CD4-positive, alpha-beta T cell treated with Interleukin-4 for 4 hours (primary cell): ENCODE data around the gene CFAP107.
"Not testable (repeated sequence)": the region's sequence is repeated elsewhere in the genome, so short reads cannot be mapped to it uniquely, and the experiment has no call there.

Source experiments
- DNase-seq: peaks from one replicate; pipeline ENCODE4 v3.0.0-alpha.2; 2020

CFAP107 gene, protein sequence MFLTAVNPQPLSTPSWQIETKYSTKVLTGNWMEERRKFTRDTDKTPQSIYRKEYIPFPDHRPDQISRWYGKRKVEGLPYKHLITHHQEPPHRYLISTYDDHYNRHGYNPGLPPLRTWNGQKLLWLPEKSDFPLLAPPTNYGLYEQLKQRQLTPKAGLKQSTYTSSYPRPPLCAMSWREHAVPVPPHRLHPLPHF

DNA sequence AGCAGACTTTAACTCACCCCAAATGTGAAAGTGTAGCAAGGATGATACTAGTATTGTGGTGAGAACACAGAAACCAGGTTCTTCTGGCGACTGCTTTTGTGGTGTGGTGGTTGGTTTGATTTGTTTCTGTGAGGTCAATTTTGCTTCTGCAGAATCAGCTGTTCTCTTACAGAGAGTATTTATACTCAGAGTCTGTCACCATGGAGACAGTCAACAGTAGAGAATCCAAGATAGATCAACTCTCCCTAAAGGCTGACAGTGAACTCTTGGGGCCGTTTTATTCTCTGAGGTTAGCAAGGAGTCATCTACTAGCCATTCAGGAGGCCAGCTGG lies at the start of gene CFAP107:
TSS of gene CFAP107 (plus strand) at position 209 of the 332 bp plus-strand sequence. CDS start 231 bp downstream, outside the sequence.
- DNase-seq: peak; percentile 0

DNA sequence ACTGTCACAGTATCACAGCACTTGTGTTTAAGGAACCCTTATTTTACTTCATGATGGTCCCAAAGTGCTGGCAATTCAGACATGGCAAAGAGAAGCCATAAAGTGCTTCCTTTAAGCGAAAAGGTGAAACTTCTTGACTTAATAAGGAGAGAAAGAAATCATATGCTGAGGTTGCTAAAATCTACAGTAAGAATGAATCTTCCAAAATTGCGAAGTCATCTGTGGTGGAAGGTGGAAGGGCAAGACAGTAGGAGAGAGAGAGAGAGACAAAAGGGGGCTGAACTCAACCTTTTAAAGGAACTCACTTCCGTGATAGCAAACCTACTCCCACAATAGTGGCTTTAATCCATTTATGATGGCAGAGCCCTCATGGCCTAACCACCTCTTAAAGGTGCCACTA lies 49.3 kb upstream of the CFAP107 start:
- DNase-seq: no peak

DNA sequence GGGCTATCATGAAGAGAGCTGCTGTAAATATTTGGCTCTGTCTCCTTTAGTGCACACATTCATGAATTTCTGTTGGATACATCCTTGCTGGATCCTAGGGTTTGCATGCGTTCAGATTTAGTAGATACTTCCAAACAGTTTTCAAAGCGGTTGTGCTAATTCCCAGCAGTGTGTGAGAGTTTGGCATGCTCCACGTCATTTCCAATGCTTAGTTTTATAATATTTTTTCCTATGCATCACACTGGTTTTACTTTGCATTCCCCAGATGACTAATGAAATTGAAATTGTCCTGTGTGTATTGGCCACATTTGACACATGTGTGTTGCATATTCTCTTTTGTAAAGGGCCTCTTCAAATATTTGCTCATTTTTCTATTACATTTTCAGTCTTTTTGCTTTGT lies 48.6 kb upstream of the CFAP107 start:
- no peak for DNase-seq

DNA sequence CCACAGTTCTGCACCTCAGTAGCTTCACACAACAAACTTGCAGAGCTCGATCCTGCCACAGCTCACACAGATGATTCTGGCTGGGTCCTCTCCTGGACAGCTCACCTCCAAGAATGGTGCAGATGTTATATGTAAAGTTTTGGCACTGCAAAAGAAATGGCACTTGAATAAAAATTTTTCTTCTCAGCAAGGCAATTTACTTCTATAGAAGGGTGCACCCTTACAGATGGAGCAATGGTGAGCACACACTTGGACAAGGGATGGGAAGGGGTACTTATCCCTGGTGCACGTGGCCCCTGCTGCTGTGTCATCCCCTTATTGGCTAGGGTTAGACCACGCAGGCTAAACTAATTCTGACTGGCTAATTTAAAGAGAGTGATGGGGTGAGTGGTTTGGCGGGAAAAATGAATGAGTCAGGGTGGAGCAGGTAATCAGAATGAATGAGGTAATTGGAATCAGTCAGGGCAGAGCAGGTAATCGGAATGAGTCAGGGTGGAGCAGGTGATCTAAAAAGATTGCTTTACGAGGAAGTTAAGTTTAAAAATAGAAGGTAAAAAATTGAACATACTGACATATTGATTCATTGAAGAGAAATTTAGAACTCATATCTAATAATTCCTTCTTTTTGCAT lies 42.1 kb upstream of the CFAP107 start:
- no peak for DNase-seq

DNA sequence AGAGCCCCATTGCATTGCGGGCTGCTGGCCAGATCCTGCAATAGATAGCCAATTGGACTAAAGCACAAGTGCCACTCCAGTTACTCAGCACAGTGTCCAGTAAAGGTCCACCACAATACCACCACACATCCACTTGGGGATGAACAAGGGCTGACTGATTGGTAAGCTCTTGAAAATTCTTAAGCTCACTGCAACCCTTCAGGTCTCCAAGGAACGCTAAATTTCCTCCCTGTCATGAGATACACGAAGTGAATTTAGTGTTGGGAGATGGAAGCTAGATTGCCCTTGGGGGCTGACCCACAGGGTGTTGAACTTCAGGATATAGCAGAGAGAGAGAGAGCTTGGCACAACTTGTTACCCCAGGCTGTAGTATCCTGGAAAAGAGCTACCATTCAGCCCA lies 39.9 kb upstream of the CFAP107 start:
- DNase-seq: no peak

DNA sequence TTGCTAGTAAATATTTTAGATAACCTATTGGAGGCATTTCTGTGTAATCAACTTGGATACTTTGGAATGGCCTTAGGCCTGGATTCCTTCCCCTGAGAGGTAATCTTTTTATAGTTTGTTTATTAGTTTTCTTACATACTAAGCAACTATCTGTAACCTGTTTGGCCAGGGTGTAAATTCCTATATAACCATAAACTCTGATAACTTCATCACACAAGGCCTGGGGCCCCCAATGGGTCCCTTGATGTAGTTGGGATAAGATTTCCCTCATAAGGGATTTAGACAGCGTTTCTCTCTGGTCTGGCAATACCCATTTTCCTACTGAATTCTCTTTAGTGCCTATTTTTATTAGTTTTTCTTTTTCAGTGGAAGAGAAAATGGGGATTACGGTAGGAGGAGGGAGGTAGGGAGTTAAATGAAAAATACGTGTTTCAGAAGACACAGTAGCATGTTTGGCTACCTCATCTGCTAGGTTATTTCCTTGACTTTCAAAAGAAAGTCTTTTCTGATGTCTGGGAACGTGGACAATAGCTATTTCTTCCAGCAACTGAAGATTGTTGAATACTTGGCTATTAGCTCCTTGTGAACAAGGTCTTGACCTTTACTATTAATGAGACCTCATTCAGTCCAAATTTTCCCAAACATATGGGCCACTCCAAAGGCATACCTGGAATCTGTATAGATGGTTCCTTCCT lies 37.5 kb upstream of the CFAP107 start:
- DNase-seq: no peak

DNA sequence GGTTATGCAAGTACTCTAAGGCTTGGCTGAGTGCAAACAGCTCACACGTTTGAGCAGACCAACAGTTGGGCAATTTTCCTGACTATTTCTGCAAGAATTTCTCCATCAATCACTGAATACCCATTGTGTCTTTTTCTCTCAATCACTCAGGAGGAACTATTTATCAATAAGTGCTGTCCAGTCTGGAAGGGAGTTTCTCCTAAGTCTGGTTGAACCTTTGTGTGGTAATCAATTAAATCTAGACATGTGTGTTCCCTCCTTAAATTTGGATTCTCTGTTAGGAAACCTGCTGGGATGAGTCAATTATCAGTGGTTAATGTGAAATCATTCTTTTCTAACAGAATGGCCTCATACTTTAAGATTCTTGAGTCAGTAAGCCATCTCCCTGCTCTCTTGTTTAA lies 36.9 kb upstream of the CFAP107 start:
- no peak for DNase-seq

DNA sequence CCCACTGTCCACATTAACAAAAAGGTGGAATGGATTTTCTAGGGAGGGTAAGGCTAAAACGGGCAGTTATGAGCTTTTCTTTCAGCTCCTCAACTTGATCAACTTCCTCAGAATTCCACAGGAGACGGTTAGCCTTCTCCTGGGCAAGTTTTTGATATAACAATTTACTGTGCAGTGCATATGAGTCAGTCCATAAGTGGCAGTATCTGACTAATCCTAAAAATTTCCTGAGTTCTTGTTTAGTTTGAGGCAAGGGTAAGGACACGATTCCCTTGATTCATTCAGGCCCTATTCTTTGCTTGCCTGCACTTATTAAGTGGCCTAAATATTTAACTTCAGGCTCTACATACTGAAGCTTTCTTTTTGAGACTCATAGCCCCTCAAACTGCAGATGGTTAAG lies 36.3 kb upstream of the CFAP107 start:
- DNase-seq: no peak

DNA sequence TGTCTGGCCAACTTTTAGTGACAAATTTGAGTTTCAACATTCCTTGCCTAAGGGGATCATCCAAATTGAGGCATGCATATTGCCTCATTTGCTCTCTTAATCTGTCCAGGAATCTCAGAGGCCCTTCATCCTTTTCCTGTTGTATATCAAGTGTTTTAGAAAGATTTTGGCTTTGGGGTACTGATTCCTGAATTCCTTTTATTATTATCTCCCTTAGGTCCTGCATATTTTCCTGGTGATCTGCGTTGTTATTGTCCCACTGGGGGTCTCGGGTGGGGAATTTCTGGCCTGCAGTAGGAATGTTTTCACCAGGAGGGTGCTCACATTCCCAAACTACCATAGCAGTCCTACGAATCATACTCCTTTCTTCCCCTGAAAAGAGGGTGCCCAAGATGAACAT lies 34.5 kb upstream of the CFAP107 start:
- no peak for DNase-seq

DNA sequence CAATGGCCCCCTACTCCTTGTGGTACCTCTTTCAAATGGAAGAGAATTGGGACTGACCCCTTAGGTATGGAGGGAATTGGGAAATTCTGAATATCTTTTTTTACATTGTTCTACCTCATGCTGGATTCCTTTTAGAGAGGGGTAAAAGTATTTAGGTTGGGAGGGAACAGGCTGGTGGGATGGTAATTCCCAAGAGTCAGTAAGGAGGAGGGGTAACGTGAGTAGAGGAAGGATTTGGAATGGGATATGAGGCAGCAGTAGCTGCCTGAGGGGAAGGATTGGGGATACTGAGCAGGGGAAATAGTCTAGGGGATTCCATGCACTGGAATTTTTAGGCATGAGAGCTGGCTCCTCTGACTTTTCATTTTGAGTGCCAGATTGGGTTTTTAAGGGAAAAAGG lies 33.9 kb upstream of the CFAP107 start:
- no peak for DNase-seq

DNA sequence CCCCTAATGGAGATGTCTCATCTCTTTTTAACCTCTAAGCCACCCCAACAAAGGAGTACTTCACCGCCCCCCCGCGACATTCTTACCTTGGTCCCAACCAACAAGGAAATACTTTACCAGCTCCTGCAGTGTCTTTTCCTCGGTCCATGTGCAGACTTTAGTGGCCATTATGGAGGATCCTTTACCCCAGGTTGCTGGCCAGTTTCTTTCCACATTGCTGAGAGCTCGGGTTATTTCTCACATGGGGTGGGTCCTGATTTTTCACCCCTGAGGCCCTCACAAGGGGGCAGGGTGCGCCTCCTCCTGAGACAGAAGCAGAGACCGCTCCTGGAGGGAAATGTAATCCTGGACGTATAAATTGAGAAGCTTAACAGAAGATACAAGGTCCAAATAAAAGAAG lies 33.1 kb upstream of the CFAP107 start:
- DNase-seq: no peak

DNA sequence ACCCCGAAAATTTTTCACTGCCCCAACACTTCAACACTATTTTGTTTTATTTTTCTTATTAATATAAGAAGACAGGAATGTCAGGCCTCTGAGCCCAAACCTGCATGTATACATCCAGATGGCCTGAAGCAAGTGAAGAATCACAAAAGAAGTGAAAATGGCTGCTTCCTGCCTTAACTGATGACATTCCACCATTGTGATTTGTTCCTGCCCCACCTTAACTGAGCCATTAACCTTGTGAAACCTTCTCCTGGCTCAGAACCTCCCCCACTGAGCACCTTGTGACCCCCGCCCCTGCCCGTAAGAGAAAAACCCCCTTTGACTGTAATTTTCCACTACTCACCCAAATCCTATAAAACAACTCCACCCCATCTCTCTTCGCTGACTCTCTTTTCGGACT lies 32.3 kb upstream of the CFAP107 start:
- not testable (repeated sequence) for DNase-seq

DNA sequence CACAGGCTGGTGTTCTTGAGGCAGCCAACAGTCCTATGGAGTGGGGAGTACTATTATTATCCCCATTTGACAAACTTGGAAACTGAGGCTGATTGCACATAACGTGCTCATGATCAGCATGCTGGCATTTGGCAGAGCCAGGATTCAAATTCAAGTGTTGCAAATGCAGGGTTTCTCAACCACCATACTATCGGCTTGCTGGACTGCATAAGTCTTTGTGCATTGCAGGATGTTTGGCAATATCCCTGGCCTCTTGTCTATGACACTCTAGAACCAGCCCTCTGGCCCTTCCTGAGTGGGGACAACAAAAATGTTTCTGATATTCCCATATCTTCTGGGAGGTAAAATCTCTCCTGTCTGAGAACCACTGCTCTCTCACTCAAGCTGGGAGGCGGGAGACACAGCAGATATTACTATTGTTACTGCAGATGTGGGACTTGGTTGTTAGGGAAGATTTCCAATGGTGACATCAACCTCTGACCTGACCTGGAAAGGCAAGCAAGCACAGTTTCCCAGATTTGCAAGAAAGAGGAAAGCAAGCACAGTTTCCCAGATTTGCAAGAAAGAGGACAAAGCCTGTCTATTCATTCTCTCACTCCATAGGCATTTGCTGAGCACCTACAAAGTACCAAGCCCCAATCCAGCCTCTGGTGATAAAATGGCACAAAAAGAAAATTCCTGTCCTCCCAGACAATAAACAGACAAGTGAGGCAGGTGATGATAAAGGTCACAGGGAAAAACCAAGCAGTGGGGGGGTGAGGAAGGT lies 31.1 kb upstream of the CFAP107 start:
- DNase-seq: no peak

DNA sequence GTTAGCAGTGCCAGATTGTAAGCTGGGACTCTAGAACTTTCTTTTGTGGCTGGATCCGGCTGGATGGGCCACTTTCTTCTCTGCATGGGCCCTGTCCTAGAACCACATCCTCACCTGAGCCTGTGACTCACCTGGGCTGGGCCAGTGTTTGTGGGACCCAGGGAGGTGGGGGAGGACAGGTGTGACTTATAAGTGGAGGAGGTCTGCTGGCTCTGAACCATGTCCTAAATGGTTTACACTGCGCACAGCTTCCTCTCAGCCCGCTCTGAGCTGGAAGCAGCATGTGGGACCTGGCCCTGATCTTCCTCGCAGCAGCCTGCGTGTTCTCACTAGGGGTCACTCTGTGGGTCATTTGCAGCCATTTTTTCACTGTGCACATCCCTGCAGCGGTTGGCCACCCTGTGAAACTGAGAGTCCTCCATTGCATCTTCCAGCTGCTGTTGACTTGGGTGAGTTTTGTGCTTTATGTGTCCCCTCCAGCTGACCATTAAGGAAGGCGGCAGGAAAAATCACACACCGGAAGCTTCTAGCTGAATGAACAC lies 30.0 kb upstream of the CFAP107 start, which contains the start of gene AADACL3:
TSS of gene AADACL3 (plus strand) at position 215 of the 542 bp plus-strand sequence. CDS start at position 282, 67 bp downstream.
- no peak for DNase-seq

DNA sequence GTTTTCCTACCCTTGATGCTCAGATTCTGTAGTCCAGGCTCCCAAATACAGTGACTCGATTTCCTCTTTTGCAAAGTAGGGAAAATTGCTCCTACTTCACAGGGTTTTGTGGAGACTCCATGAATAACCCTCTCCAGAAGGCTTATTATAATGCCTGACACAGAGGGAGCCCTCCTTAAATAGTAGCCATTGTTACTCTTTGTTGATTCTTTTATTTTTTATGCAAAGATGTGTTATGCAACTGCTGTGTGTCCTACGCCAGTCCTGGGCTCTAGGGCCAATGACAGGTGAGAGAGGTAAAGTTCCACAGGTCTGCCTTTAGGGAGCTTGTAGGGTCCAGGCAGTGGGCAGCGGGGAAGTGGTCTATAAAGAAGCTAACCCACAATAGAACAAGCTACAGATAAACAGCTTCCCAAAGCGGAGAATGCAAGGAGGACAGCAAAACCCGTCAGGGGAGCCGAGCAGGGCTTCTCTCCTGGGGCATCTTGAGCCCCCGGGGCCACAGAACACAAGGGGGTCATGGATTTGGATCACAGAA lies 28.6 kb upstream of the CFAP107 start:
- no peak for DNase-seq

DNA sequence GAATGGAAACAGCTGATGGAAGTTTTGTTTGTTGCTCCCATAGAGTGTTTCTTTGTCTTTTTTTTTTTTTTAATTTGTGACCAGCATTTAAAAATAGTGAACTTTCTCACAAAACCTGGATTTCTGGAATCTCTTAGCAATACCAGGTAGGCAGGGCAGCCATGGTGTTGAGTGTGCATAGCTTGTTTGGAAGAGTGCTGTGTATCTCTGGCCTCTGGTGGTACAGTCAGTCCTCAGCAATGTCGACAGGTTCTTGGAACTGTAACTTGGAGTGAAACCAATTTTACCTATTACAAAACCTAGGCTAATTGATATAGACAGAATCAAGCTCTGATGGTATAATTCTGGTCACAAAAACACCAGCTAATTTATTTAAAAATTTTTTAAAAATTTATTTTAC lies 23.4 kb upstream of the CFAP107 start:
- no peak for DNase-seq

DNA sequence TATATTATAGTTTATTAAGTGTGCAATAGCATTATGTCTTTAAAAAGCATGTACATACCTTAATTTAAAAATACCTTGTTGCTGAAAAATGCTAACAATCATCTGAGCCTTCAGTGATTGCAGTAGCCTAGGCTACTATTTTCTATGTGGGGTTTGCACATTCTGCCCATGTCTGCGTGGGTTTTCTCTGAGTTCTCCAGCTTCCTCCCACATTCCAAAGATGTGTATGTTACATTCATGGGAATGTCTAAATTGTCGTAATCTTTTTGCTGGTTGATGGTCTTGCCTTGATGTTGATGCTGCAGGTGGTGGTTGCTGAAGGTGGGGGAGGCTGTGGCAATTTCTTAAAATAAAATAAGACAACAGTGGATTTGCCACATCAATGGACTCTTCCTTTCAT lies 17.6 kb upstream of the CFAP107 start:
- no peak for DNase-seq

DNA sequence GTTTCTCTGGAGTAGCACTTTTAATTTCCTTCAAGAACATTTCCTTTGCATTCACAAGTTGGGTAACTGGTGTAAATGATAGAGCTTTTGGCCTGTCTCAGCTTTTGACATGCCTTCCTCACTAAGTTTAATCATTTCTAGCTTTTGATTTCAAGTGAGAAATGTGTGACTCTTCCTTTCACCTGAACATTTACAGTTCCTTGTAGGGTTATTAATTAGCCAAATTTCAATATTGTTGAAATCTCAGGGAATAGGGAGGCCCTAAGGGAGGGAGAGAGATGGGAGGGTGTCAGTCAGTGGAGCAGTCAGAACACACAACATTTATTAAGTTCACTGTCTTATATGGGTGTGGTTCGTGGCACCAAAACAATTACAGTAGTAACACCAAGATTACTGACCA lies 15.8 kb upstream of the CFAP107 start:
- no peak for DNase-seq

DNA sequence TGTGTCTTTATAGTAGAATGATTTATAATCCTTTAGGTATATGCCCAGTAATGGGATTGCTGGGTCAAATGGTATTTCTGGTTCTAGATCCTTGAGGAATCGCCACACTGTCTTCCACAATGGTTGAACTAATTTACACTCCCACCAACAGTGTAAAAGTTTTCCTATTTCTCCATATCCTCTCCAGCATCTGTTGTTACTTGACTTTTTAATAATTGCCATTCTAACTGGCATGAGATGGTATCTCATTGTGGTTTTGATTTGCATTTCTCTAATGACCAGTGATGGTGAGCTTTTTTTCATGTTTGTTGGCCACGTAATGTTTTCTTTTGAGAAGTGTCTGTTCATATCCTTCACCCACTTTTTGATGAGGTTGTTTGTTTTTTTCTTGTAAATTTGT lies 14.9 kb upstream of the CFAP107 start:
- DNase-seq: not testable (repeated sequence)

DNA sequence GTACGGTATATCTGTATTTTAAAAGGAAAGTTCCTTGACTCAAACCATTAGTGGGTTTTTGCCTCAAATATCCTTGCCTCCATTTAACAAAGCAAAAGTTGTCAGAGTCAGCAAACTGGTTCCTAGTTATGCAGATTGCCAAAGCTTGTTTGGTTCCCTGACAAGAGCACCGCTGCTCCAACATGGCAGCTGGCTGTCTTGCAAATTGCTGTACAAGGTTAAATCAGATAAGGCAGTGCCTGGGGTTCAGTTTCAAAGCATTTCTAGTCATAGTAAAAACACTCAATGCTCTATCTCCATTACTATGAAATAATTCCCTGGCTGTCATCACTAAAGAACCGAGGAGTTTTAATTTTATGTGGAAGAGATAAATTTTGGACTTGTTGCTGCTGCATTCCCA lies 11.3 kb upstream of the CFAP107 start:
- no peak for DNase-seq

DNA sequence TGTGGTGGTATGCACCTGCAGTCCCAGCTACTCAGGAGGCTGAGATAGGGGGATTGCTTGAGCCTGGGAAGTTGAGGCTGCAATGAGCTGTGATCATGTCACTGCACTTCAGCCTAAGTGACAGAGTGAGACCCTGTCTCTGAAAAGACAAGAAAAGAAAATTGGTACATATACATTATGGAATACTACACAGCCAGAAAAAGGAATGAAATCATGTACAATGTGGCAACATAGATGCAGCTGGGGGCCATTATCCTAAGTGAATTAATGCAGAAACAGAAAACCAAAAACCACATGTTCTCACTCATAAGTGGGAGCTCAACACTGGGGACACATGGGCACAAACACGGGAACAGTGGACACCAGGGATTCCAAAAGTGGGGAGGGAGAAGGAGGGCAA lies 7.1 kb upstream of the CFAP107 start:
- no peak for DNase-seq

DNA sequence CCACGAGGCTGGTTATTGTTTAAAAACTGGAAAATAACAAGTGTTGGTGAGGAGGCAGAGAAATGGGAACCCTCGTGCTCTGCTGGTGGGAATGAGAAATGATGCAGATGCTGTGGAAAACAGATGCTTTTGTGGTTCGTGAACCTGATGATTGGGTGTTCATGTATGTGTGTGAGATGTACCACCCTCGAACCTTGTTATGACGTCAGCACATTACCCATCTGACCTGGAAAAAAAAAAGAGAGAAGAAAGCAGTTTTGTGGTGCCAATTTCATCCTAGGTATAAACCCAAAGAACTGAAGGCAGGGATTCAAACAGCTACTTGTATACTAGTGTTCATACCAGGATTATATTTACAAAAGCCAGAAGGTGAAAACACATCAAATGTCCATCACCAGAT lies 6.4 kb upstream of the CFAP107 start:
- DNase-seq: no peak

DNA sequence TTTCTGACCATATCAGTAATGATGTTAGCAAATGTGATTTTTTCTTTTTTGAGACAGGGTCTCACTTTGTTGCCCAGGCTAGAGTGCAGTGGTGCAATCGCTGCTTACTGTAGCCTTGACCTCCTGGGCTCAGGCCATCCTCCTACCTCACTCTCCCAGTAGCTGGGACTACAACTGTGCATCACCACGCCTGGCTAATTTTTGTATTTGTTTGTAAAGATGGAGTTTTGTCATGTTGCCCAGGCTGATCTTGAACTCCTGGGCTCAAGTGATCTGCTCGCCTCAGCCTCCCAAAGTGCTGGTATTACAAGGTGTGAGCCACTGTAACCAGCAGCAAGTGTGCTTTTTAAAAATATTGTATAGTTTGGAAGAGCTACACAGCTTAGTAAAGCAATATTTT lies 4.1 kb upstream of the CFAP107 start:
- no peak for DNase-seq
